Femur (tissue), 1 donor: Measurements from ENCODE around the gene FAM162B.
"Not testable (repeated sequence)": the region's sequence is repeated elsewhere in the genome, so short reads cannot be mapped to it uniquely, and the experiment has no call there.

Source experiments
- DNase-seq: peaks from one replicate; pipeline ENCODE4 v3.0.0-alpha.2; 2017

FAM162B gene

DNA sequence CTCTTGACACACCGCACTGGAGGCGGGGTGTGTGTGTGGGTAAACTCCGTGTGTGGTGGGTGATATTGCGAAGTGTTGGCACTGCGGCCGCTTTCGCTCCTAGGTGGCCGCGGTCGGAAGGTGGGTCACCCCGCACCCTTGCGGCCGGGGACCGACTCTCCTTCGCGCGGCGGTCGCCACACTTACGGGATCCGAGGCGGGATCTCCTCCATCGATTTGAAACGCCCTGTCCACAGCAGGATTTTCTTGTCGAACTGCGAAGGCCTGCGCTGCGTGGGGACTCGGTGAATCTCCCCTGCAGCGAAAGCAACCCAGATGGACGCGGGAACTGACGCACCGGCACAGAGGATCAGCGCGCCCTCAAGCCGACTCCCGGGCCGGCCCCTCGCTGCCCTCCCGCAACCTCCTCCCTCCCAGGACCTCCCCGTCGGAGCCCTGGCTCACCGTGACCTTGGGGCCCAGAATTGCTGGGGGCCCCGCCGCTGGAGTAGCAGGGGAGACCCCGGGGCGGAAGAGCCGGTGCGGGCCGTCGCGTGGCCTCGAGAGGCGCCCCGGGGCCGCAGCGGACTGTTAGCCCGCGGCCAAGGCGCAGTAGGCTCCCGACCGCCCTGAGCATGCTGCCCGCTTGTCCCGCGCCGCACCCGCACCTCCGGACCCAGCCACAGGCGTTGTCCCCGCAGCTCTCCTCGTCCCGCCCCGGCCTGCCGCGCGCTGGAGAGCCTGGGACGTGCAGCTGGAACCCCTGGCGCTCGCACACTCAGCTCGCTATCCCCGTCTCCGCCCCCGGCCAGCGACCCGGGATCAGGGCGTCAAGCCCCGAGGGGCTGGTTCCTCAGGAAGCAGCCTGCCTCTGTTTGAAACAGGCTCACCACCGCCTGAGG is at the start of gene FAM162B:
FAM162B (minus strand) TSS at position 759 of the 881 bp plus-strand sequence; CDS start at position 616, 143 bp downstream.
- peak; percentile 58 for DNase-seq

GRCh38 chr6:116812051-116812650 is 46.6 kb upstream of the FAM162B start:
- DNase-seq, result no peak

- no peak for DNase-seq
These were observed 36.5 kb upstream of the FAM162B start for GRCh38 chr6:116801971-116802370.

DNA sequence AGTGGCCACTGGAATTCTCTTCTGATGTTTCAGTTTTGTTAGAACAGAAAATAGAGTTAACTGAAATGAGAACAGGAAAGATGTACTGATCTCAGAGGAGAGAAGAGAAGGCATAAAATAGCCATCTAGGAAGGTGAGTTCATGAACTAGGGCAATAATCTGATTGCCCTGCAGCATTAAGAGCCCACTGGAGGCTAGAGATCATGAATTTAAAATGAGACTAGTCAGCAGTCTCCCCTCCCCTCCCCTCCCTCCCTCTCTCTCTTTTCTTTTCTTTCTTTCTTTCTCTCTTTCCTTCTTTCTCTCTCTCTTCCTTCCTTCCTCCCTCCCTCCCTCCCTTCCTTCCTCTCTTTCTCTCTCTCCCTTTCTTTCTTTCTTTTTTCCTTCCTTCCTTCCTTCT is 34.4 kb upstream of the FAM162B start:
- no peak for DNase-seq

DNA sequence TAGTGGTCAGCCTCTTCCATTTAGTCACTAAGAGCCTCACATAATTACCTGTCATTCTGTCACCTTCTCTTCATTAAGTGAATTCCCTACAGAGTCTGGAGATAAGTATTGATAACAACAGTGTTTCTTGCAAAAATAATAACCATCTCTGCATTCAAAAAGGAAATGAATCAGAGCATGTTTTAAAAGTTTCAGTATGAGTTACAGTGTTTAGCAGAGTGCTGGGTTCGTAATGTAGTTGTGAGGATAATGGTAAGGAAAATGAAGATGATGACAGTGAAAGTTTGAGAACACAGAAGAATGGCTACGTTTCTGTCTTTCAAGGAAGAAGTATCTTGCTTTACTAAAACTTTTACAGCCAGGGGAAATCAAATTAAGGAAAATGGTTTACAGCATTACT is 32.1 kb upstream of the FAM162B start:
- no peak for DNase-seq

DNA sequence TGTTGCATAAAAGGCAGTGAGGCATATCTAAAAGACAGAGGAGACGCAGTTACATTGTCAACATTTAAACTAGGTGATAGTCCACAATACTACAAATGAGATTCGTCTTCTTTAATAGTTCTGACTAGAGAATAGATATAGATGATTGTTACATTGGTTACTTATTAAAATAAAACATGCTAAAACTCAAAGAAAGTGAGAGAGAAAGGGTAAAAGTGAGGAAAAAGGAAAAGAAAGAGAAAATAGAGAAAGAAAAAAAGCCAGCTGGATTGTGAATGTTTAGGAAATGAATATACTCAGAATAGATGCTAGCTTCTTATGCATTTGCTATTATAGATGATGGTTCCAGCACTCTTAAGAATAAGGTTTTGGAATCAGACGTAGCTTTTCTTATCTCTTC is 27.7 kb upstream of the FAM162B start:
- no peak for DNase-seq

DNA sequence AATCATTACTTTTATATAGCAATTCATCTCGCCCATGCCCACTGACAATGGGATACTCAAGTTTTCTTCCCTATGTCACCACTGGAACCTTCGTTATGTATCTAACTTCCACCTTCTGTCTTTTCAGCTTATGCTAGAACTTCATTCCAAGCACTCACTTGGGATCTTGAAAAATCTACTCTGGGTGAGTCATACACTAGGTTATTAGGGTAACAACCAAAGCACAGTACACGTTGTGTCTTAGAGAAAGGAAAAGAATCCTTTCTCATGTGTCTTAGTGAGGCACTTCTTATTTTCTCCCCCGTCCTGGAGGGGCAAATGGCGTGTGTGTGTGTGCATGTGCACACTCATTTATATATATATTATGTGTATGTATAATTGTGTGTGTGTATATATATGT is 18.3 kb upstream of the FAM162B start:
- no peak for DNase-seq

- no peak for DNase-seq
These were observed 14.2 kb upstream of the FAM162B start for GRCh38 chr6:116779573-116780164.

DNA sequence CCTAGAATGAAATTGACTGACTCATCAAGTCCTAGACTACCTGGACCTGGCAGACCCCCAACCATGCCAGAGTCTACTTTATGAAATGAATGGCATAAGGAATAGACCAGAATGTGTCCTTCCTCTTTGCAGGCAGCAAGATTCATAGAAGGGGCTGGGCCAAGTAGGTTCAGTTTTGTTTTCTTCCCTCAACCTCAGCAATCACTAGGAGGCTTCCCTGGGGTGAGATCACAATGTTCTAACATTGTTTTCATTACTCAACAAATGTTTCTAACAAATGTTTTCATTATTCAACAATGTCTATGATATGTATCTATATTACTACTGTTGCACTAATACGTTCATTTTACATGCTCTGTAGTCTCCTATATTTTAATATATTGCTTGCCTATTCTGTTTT is 8.4 kb upstream of the FAM162B start:
- DNase-seq, result no peak

DNA sequence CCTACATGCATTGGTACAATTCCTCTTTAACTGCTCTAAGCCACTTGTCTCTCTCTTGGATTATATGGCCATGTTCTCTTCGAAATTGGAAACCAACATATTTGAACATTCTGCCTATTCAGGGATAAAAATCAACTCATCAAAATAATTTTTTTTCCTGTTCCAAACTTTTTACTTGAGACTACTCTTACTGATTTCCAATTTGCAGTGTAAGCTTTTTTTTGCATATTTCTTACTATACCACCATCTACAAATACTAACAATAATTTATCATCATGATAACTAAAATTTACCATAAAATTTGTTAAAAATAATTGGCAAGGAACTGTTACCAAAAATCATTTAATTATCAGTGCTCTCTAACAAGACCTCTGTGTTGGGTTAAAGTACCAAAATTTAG is 6.9 kb upstream of the FAM162B start:
- no peak for DNase-seq

- no peak for DNase-seq
These were observed 2.2 kb upstream of the FAM162B start for GRCh38 chr6:116767715-116768114.

DNA sequence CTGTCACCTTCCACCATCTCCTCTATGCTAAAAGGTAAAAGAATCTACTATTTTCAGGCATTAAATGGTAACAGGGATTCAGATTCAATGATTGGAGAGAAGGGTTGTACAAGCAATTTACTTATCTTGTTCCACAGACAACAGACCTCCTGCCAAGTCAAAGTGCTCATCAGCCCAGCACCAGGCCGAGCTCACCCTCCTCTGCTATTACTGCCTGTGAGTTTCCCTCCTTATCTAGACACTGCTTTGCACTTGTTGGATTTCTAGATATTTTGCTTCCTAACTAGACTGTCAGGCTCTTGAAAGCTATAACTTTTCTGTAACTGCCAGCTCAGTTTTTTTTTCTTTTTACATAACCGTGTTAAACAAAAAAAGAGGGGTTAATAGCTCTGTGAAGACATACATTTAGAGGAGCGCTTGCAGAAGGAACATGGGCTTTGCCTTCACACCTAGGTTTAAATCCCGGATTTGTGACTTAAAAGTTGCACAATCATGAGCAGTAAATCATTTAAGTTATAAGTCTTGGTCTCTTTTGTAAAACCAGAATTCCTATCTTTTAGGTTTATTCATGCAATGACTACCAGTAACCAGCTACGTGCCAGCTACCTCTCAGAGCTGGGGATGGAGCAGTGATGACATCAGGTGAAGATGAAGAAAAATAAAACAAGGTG is 1.1 kb upstream of the FAM162B start:
- no peak for DNase-seq

- no peak for DNase-seq
These were observed 924 bp downstream of the FAM162B start for GRCh38 chr6:116764629-116764960.

DNA sequence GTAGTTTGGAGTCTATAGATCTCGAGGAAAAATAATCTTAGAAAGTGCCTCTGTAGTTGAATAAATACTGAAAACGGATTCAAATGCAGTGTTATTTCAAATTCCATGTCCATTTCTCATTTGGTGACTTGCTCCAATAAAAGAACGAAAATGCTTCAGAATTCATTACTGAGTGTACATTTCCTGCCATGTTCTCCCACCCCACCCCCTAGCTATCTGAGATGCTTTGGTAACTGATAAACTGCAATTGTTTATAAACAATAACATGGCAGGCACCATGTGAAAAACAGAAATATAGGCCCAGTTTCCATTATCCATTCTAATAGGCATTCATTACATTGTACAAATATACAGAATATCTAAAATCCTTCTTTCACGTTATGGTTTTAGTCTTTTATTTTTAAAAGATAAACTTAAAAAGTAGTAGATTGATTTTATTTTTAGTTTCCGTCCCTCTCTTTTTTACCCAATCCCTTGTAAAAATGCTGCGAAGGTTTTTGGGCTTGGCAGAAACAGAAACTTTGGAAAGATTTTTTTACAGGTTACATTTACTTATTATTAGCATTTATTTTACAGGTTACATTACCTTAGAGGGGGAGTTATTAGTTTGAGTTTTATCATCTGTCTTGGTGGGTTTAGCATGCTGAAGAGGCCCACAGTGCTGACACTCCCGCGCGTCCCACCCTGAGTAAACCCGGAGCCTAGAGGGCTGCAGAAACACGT is 1.5 kb downstream of the FAM162B start:
- DNase-seq, result no peak

- DNase-seq, result no peak
These were observed 2.5 kb downstream of the FAM162B start for GRCh38 chr6:116763048-116763447.

- no peak for DNase-seq
These were observed 3.3 kb downstream of the FAM162B start for GRCh38 chr6:116762235-116762634.

DNA sequence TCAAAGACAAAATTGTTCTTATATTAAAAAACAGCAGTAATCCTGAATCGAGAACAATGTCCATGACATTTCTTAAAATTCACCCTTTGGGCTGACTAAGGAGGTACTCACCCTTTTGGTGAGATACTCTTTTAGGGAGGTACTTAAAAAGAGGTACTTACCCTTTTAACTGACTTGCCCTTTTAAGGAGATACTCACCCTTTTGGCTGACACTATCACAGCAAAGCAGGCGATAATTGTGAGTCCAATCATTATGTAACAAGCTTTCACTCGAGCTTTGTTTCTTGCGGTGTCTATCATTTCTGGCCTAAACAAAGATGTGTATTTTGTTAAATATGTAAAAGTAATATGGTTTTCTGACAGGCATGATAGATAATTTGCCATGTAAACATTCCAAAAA is 3.7 kb downstream of the FAM162B start:
- DNase-seq, result no peak

- DNase-seq, result no peak
These were observed 20.3 kb downstream of the FAM162B start for GRCh38 chr6:116745176-116745575.

DNA sequence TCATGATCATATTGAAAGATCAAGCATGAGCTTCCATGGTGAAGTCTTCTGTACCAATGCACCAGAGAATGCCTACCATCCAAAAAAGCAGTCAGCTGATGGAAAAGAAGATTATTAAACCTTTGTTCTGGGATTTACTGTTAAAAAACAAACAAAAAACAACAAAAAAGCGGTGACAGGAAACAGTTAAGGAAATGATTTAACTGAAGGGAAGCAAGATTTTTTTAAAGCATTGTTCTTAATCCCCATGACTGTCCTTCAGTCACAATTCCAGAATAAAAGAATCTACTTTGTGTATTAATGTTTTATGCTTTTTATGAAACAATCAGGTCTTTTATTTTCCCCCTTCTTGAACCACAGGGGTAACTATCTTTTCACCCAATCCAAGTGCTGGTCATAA is 23.9 kb downstream of the FAM162B start:
- no peak for DNase-seq

- DNase-seq, result not testable (repeated sequence)
These were observed 25.0 kb downstream of the FAM162B start for GRCh38 chr6:116740486-116740885.

- no peak for DNase-seq
These were observed 28.5 kb downstream of the FAM162B start for GRCh38 chr6:116737004-116737403.

- DNase-seq, result no peak
These were observed 35.0 kb downstream of the FAM162B start for GRCh38 chr6:116730513-116730912.

- DNase-seq, result no peak
These were observed 38.6 kb downstream of the FAM162B start for GRCh38 chr6:116726947-116727346.
